ENCODE results near the gene CORO6. TPM values are rescaled to one million over a fixed set of nuclear protein-coding genes. Genes with fewer than 3 reads are reported as not detected.

CORO6 gene
- total RNA-seq, 1 experiment from 2014 or later, result 2.3 TPM

- peaks cover 11% of the 10 kb centered on the region for H3K23me2 ChIP-seq (ENCODE audit: insufficient read length, low read depth, low read length, poor library complexity, severe bottlenecking)
- H3K27me3 Mint-ChIP-seq (ENCODE audit: low read depth), result peaks cover 44% of the 10 kb centered on the region
These were observed 1.9 kb upstream of the CORO6 start for GRCh38 chr17:29624586-29624985.

More at GRCh38 chr17:29624586-29624985, 1.9 kb upstream of the CORO6 start:
- Histone ChIP-seq H3K4me1 (ENCODE audit: insufficient read depth, low read length) (peaks cover 2% of the 10 kb centered on the region; the same call in 1 of the 2 replicates), H3K79me2 (ENCODE audit: insufficient read depth, low read length) (no peaks in the 10 kb centered on the region), H2BK120ac (ENCODE audit: low read depth, low read length, poor library complexity, severe bottlenecking) (no peak overlapping the region), H2AFZ (ENCODE audit: low read length) (no peak overlapping the region), H3K23ac (ENCODE audit: insufficient read length, low read depth, low read length) (no peak overlapping the region), H3K4me2 (ENCODE audit: insufficient read depth, insufficient read length, low read length) (no peak overlapping the region), H3K9ac (ENCODE audit: extremely low read depth, insufficient read length, low read length) (no peak overlapping the region), H3K79me1 (ENCODE audit: insufficient read depth, low read depth, low read length, poor library complexity, severe bottlenecking) (no peaks in the 10 kb centered on the region), H4K5ac (ENCODE audit: insufficient read length, low read depth, low read length) (no peak overlapping the region), H3T11ph (ENCODE audit: low read length) (no peak overlapping the region), H2BK12ac (ENCODE audit: insufficient read length, low read depth, low read length) (no peak overlapping the region), H2BK20ac (ENCODE audit: low read depth, low read length, poor library complexity, severe bottlenecking) (no peak overlapping the region), H4K91ac (ENCODE audit: insufficient read length, low read depth, low read length) (no peak overlapping the region), H2AK5ac (ENCODE audit: insufficient read length, low read length) (no peak overlapping the region), H2BK15ac (ENCODE audit: low read depth, low read length) (no peak overlapping the region), H4K8ac (replicated peaks; ENCODE audit: insufficient read length, low read depth, low read length) (no peak overlapping the region), H2BK5ac (ENCODE audit: insufficient read length, low read length) (no peak overlapping the region), H3K14ac (ENCODE audit: insufficient read depth, low read length) (no peak overlapping the region), H3K4ac (ENCODE audit: low read depth, low read length) (no peak overlapping the region), H4K20me1 (ENCODE audit: control insufficient read depth, insufficient read depth, insufficient read length) (no peaks in the 10 kb centered on the region), H3K18ac (ENCODE audit: insufficient read length, low read depth, low read length) (no peak overlapping the region), H3K56ac (ENCODE audit: insufficient read length, low read depth, low read length) (no peak overlapping the region), H3K27me3 (ENCODE audit: insufficient read depth, low read length) (no peaks in the 10 kb centered on the region; the same call in 1 of the 2 replicates), H3K27ac (ENCODE audit: insufficient read length, low read depth, low read length) (no peak overlapping the region), H3K9me3 (ENCODE audit: control insufficient read depth, low read depth, low read length) (no peaks in the 10 kb centered on the region)
- Mint-ChIP-seq H3K27ac (no peak overlapping the region), H3K4me3 (no peak overlapping the region), H3K9me3 (no peaks in the 10 kb centered on the region), H3K36me3 (ENCODE audit: insufficient read depth in 1 of 3, low read depth in 3 of 3) (no peaks in the 10 kb centered on the region), H3K4me1 (peaks cover 35 to 43% of the 10 kb centered on the region in 2 experiments)
- TF ChIP-seq CTCF (conservative IDR thresholded peaks at IDR 0.05), result no peak
- no CpG with 5 or more reads among the region's 4 CpGs for WGBS (ENCODE audit: extremely low coverage, insufficient read length, low lambda C conversion rate)
- no peak for DNase-seq
